ENCODE results near the gene RDH13. TPM values are rescaled to one million over a fixed set of nuclear protein-coding genes. Genes with fewer than 3 reads are reported as not detected.
A peak's percentile ranks its signal among the peaks of the same experiment; 100 is the strongest.

RDH13 gene
- total RNA-seq, 1 experiment from 2014 or later: 30.5 TPM

- no peaks in the 10 kb centered on the region for H3K27me3 ChIP-seq
- DNase-seq: peak in 1 of 2 experiments; percentile 30
Measured at GRCh38 chr19:55085923-55086715, 23.2 kb upstream of the RDH13 start.

DNA sequence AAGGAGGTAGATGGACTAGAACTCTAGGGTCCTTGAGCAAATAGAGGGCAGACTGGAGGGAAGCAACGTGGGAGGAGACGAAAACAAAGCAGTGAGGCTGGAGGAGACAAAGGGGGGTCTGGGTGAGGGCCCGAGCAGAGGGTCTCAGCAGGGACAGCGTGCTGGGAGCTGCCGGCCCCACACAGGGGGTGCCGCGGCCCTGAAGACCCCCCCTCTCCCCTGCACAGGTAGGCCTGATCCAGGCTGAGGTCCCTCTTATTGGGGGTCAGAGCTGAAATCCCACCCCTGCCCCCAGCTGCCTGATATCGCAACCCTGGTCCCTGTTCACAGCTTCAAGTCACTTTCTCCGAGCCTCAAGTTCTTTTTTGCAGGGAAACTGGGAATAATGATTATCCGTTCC, 21.5 kb upstream of the RDH13 start:
- DNase-seq: no peak
- Histone ChIP-seq H3K4me3 (no peak overlapping the region), H3K36me3 (no peaks in the 10 kb centered on the region), H3K4me1 (no peaks in the 10 kb centered on the region), H3K27ac (no peak overlapping the region), H3K27me3 (no peaks in the 10 kb centered on the region), H3K9me3 (replicated peaks) (no peaks in the 10 kb centered on the region)

More at GRCh38 chr19:55085923-55086715, 23.2 kb upstream of the RDH13 start:
- no peak overlapping the region for H3K27ac ChIP-seq
- H3K9me3 ChIP-seq (replicated peaks): no peaks in the 10 kb centered on the region
- peak overlapping the region; percentile 51 for H3K4me3 ChIP-seq
- H3K4me1 ChIP-seq: no peaks in the 10 kb centered on the region
- 0 out of 2 replicates have a peak, but pooled peaks cover under 1% of the 10 kb centered on the region for H3K36me3 ChIP-seq

GRCh38 chr19:55083004-55083850, 20.3 kb upstream of the RDH13 start:
- Histone ChIP-seq H3K4me3 (no peak overlapping the region), H3K9me3 (replicated peaks) (no peaks in the 10 kb centered on the region), H3K27me3 (no peaks in the 10 kb centered on the region), H3K27ac (no peak overlapping the region), H3K36me3 (no peaks in the 10 kb centered on the region), H3K4me1 (no peaks in the 10 kb centered on the region)
- DNase-seq: no peak

- Histone ChIP-seq H3K4me3 (no peak overlapping the region), H3K9me3 (replicated peaks) (no peaks in the 10 kb centered on the region), H3K36me3 (no peaks in the 10 kb centered on the region), H3K27me3 (no peaks in the 10 kb centered on the region), H3K4me1 (no peaks in the 10 kb centered on the region), H3K27ac (no peak overlapping the region)
- no peak for DNase-seq
Measured at GRCh38 chr19:55082020-55082851, 19.3 kb upstream of the RDH13 start.

GRCh38 chr19:55081770-55082019, 18.7 kb upstream of the RDH13 start:
- H3K36me3 ChIP-seq: no peaks in the 10 kb centered on the region
- H3K4me1 ChIP-seq: no peaks in the 10 kb centered on the region
- no peaks in the 10 kb centered on the region for H3K9me3 ChIP-seq (replicated peaks)
- no peaks in the 10 kb centered on the region for H3K27me3 ChIP-seq
- no peak overlapping the region for H3K4me3 ChIP-seq
- no peak overlapping the region for H3K27ac ChIP-seq
- no peak for DNase-seq

DNA sequence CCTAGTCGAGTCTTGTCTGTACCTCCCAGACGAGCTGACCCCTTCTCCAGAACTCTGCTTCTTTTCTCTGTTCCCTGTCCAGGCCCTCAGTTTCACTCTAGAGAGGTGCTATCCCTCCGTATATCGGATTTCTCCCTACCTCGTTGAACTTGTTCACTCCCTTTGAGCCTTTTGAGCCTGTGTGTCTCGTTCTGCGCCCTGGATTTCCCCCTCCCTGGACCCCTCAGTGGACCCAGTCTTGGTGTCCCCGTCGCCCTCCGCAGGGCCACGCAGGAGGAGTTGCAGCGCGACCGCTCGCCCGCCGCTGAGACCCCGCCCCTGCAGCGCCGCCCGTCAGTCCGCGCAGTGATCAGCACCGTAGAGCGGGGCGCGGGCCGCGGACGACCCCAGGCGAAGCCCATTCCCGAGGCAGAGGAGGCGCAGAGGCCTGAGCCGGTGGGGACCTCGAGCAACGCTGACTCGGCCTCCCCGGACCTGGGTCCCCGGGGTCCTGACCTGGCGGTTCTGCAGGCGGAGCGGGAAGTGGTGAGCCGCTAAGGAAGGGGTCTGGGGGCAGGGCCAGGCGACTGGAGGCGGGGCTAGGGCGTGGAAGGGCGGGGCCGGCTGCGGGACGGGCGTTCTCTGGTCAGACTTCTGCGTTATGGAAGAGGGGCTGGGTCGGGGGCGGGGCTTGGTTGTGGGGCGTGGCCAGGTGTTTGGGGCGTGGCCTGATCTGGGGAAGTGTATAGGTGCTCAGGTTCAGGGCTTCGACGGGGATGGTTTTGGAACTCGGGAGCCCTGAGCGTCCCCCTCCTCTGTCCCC, 18.2 kb upstream of the RDH13 start:
- no peaks in the 10 kb centered on the region for H3K4me1 ChIP-seq
- no peaks in the 10 kb centered on the region for H3K36me3 ChIP-seq
- H3K9me3 ChIP-seq (replicated peaks): no peaks in the 10 kb centered on the region
- DNase-seq: no peak
- H3K4me3 ChIP-seq: no peak overlapping the region
- H3K27me3 ChIP-seq: no peaks in the 10 kb centered on the region
- no peak overlapping the region for H3K27ac ChIP-seq

GRCh38 chr19:55080121-55080967, 17.4 kb upstream of the RDH13 start:
- DNase-seq: peak in 1 of 2 experiments; percentile 39
- no peak overlapping the region for H3K27ac ChIP-seq
- no peaks in the 10 kb centered on the region for H3K27me3 ChIP-seq
- H3K4me1 ChIP-seq: no peaks in the 10 kb centered on the region
- no peaks in the 10 kb centered on the region for H3K36me3 ChIP-seq
- no peaks in the 10 kb centered on the region for H3K9me3 ChIP-seq (replicated peaks)
- H3K4me3 ChIP-seq: no peak overlapping the region

GRCh38 chr19:55079400-55080038, 16.6 kb upstream of the RDH13 start:
- no peaks in the 10 kb centered on the region for H3K27me3 ChIP-seq
- no peak for DNase-seq
- no peaks in the 10 kb centered on the region for H3K9me3 ChIP-seq (replicated peaks)
- H3K27ac ChIP-seq: no peak overlapping the region
- no peaks in the 10 kb centered on the region for H3K36me3 ChIP-seq
- H3K4me1 ChIP-seq: no peaks in the 10 kb centered on the region
- no peak overlapping the region for H3K4me3 ChIP-seq

DNA sequence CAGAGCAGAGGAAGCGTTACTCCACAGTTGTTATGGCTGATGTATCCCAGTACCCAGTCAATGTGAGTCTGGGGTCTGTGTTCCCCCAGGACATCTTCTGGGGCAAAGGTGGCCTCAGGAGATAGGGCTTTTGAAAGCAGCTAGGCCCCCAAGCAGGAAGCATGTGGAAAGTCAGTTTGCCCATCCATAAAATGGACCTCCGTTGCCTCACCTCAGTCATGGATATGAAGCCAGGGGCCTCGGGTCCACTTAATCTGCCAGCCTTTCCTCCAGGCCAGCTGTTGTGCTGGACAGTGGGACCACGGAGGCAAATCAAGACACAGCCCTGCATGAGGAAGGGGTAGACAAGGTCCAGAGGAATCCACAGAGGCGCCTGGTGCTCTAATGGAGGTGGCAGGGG, 16.0 kb upstream of the RDH13 start:
- H3K9me3 ChIP-seq (replicated peaks): no peaks in the 10 kb centered on the region
- H3K27me3 ChIP-seq: no peaks in the 10 kb centered on the region
- H3K36me3 ChIP-seq: no peaks in the 10 kb centered on the region
- H3K4me1 ChIP-seq: no peaks in the 10 kb centered on the region
- H3K27ac ChIP-seq: no peak overlapping the region
- DNase-seq: no peak
- no peak overlapping the region for H3K4me3 ChIP-seq

DNA sequence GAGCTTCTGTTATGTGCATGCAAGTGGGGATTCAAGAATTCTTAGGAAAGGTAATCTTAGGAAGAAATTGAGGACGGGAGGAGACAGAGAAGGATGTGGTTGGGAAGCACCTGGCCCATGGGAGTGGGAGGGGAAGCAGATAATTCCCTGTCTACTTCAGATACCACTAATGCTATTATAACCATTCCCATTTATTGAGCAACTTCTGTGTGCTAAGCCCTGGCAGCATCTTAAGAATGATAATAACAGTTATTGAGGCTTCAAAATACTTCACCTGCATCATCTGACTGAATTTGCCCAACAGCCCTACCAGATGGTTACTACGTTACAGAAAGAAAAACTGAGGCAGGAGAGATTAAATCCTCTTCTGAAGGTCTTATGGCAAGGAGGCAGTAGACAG, 14.2 kb upstream of the RDH13 start:
- Histone ChIP-seq H3K27me3 (no peaks in the 10 kb centered on the region), H3K4me1 (peaks cover 1% of the 10 kb centered on the region)

GRCh38 chr19:55076321-55076720, 13.4 kb upstream of the RDH13 start:
- no peaks in the 10 kb centered on the region for H3K27me3 ChIP-seq
- no peak overlapping the region for H3K27ac ChIP-seq
- H3K36me3 ChIP-seq: no peaks in the 10 kb centered on the region
- no peak overlapping the region for H3K4me3 ChIP-seq
- peaks cover 9% of the 10 kb centered on the region for H3K4me1 ChIP-seq
- DNase-seq: no peak
- no peaks in the 10 kb centered on the region for H3K9me3 ChIP-seq (replicated peaks)

More for the DNA sequence above, 14.2 kb upstream of the RDH13 start:
- no peaks in the 10 kb centered on the region for H3K36me3 ChIP-seq
- DNase-seq: no peak
- no peaks in the 10 kb centered on the region for H3K9me3 ChIP-seq (replicated peaks)
- no peak overlapping the region for H3K4me3 ChIP-seq
- no peak overlapping the region for H3K27ac ChIP-seq

GRCh38 chr19:55075371-55075998, 12.5 kb upstream of the RDH13 start, which contains the start of gene EPS8L1:
TSS of gene EPS8L1 (plus strand) at chr19:55075869. CDS start at chr19:55076445, 576 bp downstream.
- no peak for DNase-seq
- Histone ChIP-seq H3K4me1 (peaks cover 18% of the 10 kb centered on the region), H3K27me3 (no peaks in the 10 kb centered on the region), H3K9me3 (replicated peaks) (no peaks in the 10 kb centered on the region), H3K4me3 (no peak within 1 kb of the TSS), H3K36me3 (no peaks in the 10 kb centered on the region), H3K27ac (no peak within 1 kb of the TSS)

GRCh38 chr19:55071913-55072312, 9.0 kb upstream of the RDH13 start:
- no peaks in the 10 kb centered on the region for H3K9me3 ChIP-seq (replicated peaks)
- peak overlapping the region; percentile 23; the same call in 1 of the 2 replicates for H3K27ac ChIP-seq
- no peak overlapping the region for H3K4me3 ChIP-seq
- no peaks in the 10 kb centered on the region for H3K36me3 ChIP-seq
- H3K27me3 ChIP-seq: peaks cover 10% of the 10 kb centered on the region
- H3K4me1 ChIP-seq: peaks cover 24% of the 10 kb centered on the region
- no peak for DNase-seq
